ENCODE data around the gene GRAMD2B.
"Not testable (repeated sequence)": the region's sequence is repeated elsewhere in the genome, so short reads cannot be mapped to it uniquely, and the experiment has no call there.

GRCh38 chr5:126396721-126397120 lies 26.5 kb upstream of the GRAMD2B start:
- TF ChIP-seq, protein P1, sequence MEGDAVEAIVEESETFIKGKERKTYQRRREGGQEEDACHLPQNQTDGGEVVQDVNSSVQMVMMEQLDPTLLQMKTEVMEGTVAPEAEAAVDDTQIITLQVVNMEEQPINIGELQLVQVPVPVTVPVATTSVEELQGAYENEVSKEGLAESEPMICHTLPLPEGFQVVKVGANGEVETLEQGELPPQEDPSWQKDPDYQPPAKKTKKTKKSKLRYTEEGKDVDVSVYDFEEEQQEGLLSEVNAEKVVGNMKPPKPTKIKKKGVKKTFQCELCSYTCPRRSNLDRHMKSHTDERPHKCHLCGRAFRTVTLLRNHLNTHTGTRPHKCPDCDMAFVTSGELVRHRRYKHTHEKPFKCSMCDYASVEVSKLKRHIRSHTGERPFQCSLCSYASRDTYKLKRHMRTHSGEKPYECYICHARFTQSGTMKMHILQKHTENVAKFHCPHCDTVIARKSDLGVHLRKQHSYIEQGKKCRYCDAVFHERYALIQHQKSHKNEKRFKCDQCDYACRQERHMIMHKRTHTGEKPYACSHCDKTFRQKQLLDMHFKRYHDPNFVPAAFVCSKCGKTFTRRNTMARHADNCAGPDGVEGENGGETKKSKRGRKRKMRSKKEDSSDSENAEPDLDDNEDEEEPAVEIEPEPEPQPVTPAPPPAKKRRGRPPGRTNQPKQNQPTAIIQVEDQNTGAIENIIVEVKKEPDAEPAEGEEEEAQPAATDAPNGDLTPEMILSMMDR (conservative IDR thresholded peaks at IDR 0.05; ENCODE audit: low read length): not testable (repeated sequence)
- not testable (repeated sequence) for TF ChIP-seq EZH2phosphoT487 (IDR thresholded peaks at IDR 0.05; ENCODE audit: borderline replicate concordance)

Measured in Loucy (cell line).